ENCODE measurements around the gene WDR70.

WDR70 gene

GRCh38 chr5:37799865-37800421, 420.8 kb downstream of the WDR70 start:
- Mint-ChIP-seq H3K9me3 (peaks cover 8% of the 10 kb centered on the region), H3K27ac (no peak overlapping the region), H3K4me3 (no peak overlapping the region), H3K36me3 (ENCODE audit: low read depth) (no peaks in the 10 kb centered on the region), H3K27me3 (ENCODE audit: low read depth) (peaks cover 4% of the 10 kb centered on the region), H3K4me1 (ENCODE audit: low read depth) (no peaks in the 10 kb centered on the region)

DNA sequence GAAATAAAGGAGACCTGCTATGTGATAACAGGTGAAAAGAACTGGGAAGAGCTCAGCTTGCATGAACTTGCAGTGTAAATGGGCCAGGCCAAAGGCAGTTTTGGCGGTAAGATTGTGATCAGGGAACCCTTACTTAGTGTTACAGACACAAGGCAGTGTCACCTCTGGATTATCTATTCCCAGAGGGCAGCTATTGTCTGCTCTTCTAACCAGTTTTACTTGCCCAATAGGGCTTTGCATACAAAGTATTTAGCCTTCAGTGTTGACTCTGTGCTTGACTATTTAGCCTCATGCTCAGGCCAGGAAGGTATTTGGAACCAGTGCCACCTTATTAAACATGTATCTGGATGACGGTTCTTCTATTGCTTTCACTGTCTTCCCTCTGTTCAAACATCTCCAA, 422.4 kb downstream of the WDR70 start:
- no peak overlapping the region for H3K27ac Mint-ChIP-seq
- peaks cover 4% of the 10 kb centered on the region for H3K27me3 Mint-ChIP-seq (ENCODE audit: low read depth)
- H3K4me3 Mint-ChIP-seq, result no peak overlapping the region
- no peaks in the 10 kb centered on the region for H3K4me1 Mint-ChIP-seq (ENCODE audit: low read depth)
- peaks cover 4% of the 10 kb centered on the region for H3K9me3 Mint-ChIP-seq
- no peaks in the 10 kb centered on the region for H3K36me3 Mint-ChIP-seq (ENCODE audit: low read depth)
